Activated CD8-positive, alpha-beta T cell treated with anti-CD3 and anti-CD28 coated beads for 36 hours (primary cell): ENCODE measurements around the gene METTL3. TPM values are rescaled to one million over a fixed set of nuclear protein-coding genes. Genes with fewer than 3 reads are reported as not detected.
"Not testable (repeated sequence)": the region's sequence is repeated elsewhere in the genome, so short reads cannot be mapped to it uniquely, and the experiment has no call there.

Experiments used
- ATAC-seq: fragments of 200-7000 bp; cut with Tn5 transposase; one replicate; pipeline ENCODE4 v1.10.0; 2021; ENCODE audit warnings: mild to moderate bottlenecking, moderate library complexity
- CTCF ChIA-PET: fragments of 350-600 bp; sonication (Branson Sonifier 250); formaldehyde crosslinking; loops from one replicate; lab custom pipeline; 2021; ENCODE audit warnings: antibody characterized with exemption; lab: Charles Lee
- POLR2A ChIA-PET: fragments of 350-600 bp; sonication (Branson Sonifier 250); formaldehyde crosslinking; loops from one replicate; lab custom pipeline; 2021; ENCODE audit warnings: antibody characterized with exemption; lab: Charles Lee
- DNase-seq: peaks from one replicate; pipeline ENCODE4 v3.0.0-alpha.2; 2020
- H3K27ac Mint-ChIP-seq: one replicate; pipeline ENCODE4 v1.8.0; 2021; ENCODE audit warnings: mild to moderate bottlenecking, mixed read lengths
- H3K27me3 Mint-ChIP-seq: one replicate; pipeline ENCODE4 v1.8.0; 2021; ENCODE audit warnings: mixed read lengths
- H3K36me3 Mint-ChIP-seq: one replicate; pipeline ENCODE4 v1.8.0; 2021; ENCODE audit warnings: low read depth, mixed read lengths
- H3K4me1 Mint-ChIP-seq: one replicate; pipeline ENCODE4 v1.8.0; 2021; ENCODE audit warnings: low read depth, mixed read lengths
- H3K4me3 Mint-ChIP-seq: one replicate; pipeline ENCODE4 v1.8.0; 2021; ENCODE audit warnings: mild to moderate bottlenecking, moderate library complexity, mixed read lengths
- H3K9me3 Mint-ChIP-seq: one replicate; pipeline ENCODE4 v1.8.0; 2021; ENCODE audit warnings: mixed read lengths
- intact Hi-C: fragments of 100-400 bp; cut with micrococcal nuclease; formaldehyde crosslinking; loops from one replicate; pipeline ENCODE4 v1.10.0; 2022
- total RNA-seq, 2 experiments: library from RNA; stranded (reverse); gene quantifications; one replicate each; pipeline ENCODE4 v1.2.3, GENCODE V29; 2021
- TF ChIP-seq, protein P1 (sequence below): fragments of 200-600 bp; IDR thresholded peaks from one replicate; pipeline ENCODE4 v1.8.0; 2022; ENCODE audit warnings: antibody characterized with exemption, mild to moderate bottlenecking

The METTL3 gene
- total RNA-seq, 2 experiments from 2014 or later = 66.7 to 70.8 TPM

DNA sequence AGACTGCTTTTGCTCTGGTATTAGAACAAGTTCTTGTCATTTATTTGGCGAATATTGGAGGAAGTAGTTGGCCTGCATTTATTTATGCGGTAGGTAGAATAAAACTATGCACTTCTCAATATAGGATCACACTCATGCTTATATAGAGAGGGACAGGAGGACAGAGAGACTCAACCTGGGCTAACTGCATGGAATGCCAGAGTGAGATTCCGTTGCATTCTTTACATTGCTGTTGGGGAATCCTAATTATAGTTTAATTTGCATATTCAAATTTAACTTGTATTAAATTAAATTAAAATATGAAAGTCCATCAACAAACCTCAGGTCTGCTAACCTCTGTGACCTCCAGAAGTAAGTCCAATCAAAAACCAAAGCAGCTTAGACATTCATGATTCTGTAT, 42.1 kb upstream of the METTL3 start:
- Mint-ChIP-seq H3K27ac (no peak overlapping the region), H3K4me3 (no peak overlapping the region), H3K36me3 (no peaks in the 10 kb centered on the region), H3K27me3 (no peaks in the 10 kb centered on the region), H3K4me1 (peaks cover 5% of the 10 kb centered on the region), H3K9me3 (no peaks in the 10 kb centered on the region)
- TF ChIP-seq, protein P1, sequence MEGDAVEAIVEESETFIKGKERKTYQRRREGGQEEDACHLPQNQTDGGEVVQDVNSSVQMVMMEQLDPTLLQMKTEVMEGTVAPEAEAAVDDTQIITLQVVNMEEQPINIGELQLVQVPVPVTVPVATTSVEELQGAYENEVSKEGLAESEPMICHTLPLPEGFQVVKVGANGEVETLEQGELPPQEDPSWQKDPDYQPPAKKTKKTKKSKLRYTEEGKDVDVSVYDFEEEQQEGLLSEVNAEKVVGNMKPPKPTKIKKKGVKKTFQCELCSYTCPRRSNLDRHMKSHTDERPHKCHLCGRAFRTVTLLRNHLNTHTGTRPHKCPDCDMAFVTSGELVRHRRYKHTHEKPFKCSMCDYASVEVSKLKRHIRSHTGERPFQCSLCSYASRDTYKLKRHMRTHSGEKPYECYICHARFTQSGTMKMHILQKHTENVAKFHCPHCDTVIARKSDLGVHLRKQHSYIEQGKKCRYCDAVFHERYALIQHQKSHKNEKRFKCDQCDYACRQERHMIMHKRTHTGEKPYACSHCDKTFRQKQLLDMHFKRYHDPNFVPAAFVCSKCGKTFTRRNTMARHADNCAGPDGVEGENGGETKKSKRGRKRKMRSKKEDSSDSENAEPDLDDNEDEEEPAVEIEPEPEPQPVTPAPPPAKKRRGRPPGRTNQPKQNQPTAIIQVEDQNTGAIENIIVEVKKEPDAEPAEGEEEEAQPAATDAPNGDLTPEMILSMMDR = no peak
- no peak for ATAC-seq
- intact Hi-C loops = no loop called here
- ChIA-PET CTCF (interaction anchor here (2.5 kb wide), 1 partner anchor 55 kb away, joined by 14 read pairs; no protein-coding TSS in a partner anchor), POLR2A (no interaction called here)
- no peak for DNase-seq

DNA sequence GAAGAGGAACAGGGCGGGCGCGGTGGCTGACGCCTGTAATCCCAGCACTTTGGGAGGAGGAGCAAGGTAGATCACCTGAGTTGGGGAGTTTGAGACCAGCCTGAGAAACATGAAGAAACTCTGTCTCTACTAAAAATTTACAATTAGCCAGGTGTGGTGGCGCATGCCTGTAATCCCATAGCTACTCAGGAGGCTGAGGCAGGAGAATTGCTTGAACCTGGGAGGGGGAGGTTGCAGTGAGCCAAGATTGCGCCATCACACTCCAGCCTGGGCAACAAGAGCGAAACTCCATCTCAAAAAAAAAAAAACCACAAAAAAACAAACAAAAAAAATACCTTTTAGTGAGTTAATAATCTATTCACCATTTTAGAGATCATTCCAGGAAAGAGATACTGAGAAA, 33.4 kb upstream of the METTL3 start:
- ATAC-seq = not testable (repeated sequence)

DNA sequence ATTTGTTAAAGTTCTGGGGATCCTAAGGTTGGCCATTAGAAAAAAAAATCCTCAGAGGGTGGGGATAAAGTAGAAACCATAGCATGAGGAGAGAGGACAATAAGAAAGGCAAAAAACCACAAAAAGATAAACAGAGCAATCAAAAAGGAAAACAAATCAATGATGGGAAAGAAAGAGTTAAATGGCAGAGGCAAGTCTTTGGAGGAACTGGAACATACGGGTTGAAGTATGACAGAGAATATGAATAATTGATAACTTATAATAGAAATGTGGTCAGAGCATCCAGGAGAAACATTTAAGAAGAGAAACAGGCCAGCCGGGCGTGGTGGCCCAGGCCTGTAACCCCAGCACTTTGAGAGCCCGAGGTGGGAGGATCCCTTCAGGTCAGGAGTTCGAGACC, 32.8 kb upstream of the METTL3 start:
- Mint-ChIP-seq H3K27me3 (peaks cover 10% of the 10 kb centered on the region), H3K9me3 (no peaks in the 10 kb centered on the region), H3K27ac (no peak overlapping the region), H3K4me3 (no peak overlapping the region), H3K36me3 (no peaks in the 10 kb centered on the region), H3K4me1 (no peaks in the 10 kb centered on the region)
- DNase-seq (no peak), ATAC-seq (no peak)
- ChIA-PET CTCF (no interaction called here), POLR2A (no interaction called here)
- TF ChIP-seq, protein P1 = no peak
- intact Hi-C loops = no loop called here

More for the DNA sequence above, 33.4 kb upstream of the METTL3 start:
- DNase-seq, H3K9me3 Mint-ChIP-seq, intact Hi-C loops, H3K27me3 Mint-ChIP-seq, H3K4me1 Mint-ChIP-seq, POLR2A ChIA-PET, H3K36me3 Mint-ChIP-seq, H3K4me3 Mint-ChIP-seq, H3K27ac Mint-ChIP-seq, CTCF ChIA-PET: not testable (repeated sequence)

DNA sequence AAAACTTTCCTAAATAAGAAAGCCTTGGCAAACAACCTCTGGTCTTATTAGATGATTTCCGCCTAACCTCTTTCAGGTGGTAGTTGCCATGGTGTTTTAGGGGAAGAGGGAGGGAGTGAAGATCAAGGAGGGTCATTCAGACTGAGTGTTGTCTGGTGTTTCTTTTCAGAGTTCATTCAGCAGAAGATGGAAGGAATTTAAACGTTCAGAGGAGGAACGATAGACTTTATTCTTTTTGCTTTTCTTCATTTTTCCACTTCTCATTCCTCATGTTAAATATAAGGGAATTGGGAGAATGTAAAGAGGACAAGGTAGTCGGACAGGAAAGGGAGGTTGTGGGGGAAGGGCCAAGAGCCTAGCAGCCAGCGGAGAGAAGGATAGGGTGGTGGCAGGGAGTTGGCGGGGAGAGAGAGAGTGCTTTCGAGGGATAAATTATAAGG, 32.4 kb upstream of the METTL3 start:
- POLR2A ChIA-PET = no interaction called here
- ATAC-seq = no peak
- TF ChIP-seq, protein P1 = no peak

DNA sequence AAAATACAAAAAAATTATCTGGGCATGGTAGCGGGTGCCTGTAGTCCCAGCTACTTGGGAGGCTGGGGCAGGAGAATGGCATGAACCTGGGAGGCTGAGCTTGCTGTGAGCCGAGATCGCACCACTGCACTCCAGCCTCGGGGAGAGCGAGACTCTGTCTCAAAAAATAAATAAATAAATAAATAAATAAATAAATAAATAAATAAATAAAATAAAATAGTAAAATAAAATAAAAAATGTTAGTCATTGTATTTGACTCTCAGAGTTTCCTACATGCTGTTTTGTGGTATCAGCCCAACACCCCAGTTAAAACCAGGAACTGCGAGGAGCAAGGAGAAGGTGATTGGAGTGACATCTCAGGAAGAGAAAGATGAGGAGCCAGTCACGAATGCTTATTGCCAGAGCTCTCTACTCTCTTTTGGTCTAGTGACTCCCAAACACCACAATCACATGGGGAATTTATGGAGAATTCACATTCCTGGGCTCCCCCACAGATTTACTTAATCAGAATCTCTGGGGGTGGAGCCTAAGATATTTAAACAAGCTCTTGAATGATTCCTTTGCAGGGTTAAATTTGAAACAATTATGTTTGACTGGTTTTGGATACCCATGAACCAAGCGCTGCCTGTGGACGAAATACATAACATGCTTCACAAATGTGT, 30.4 kb upstream of the METTL3 start:
- intact Hi-C loops = no loop called here
- Mint-ChIP-seq H3K27me3 (peaks cover 22% of the 10 kb centered on the region), H3K36me3 (no peaks in the 10 kb centered on the region), H3K4me3 (no peak overlapping the region), H3K4me1 (peaks cover 5% of the 10 kb centered on the region), H3K27ac (no peak overlapping the region), H3K9me3 (no peaks in the 10 kb centered on the region)
- CTCF ChIA-PET = no interaction called here
- no peak for DNase-seq
- POLR2A ChIA-PET = interaction anchor here (0.7 kb wide), 1 partner anchor 30 kb away, joined by 3 read pairs; the partner anchor contains the start of gene METTL3
- no peak for ATAC-seq
- TF ChIP-seq, protein P1 = no peak

More for the DNA sequence above, 32.4 kb upstream of the METTL3 start:
- no peak overlapping the region for H3K27ac Mint-ChIP-seq
- no peaks in the 10 kb centered on the region for H3K36me3 Mint-ChIP-seq
- H3K27me3 Mint-ChIP-seq = peaks cover 11% of the 10 kb centered on the region
- no peak overlapping the region for H3K4me3 Mint-ChIP-seq
- intact Hi-C loops = no loop called here
- H3K4me1 Mint-ChIP-seq = no peaks in the 10 kb centered on the region
- no peak for DNase-seq
- no peaks in the 10 kb centered on the region for H3K9me3 Mint-ChIP-seq
- CTCF ChIA-PET = no interaction called here
